Measurements from ENCODE around the gene UBL3.

UBL3 gene

DNA sequence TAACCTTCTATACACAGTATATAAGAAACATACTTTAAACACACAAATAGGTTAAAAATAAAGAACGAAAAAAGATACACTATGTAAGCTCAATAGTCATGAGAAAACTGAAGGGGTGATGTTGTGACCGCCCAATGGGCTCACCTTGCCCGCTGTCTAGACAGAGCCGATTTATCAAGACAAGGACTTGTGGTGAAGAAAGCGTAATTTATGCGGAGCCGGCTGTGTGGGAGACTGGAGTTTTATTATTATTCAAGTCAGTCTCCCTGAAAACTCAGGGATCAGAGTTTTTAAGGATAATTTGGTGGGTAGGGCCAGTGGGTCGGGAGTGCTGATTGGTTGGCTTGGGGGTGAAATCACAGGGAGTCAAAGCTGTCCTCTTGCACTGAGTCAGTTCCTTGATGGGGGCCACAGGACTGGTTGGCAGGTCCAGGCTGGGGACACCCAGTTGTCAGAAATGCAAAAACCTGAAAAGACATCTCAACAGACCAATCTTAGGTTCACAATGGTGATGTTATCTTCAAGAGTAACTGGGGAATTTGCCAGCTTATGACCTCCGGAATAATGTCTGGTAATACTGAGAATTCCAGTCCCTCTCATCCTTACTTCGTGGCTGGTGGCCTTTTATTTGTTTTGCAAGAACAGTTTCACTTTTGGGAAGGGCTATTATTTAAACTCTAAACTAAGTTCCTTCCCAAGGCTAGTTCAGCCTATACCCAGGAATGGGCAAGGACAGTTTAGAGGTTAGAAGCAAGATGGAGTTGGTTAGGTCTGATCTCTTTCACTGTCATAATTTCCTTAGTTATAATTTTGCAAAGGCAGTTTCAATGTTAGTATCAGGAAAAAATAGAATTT, 96.6 kb downstream of the UBL3 start:
- DNase-seq, result no peak

DNA sequence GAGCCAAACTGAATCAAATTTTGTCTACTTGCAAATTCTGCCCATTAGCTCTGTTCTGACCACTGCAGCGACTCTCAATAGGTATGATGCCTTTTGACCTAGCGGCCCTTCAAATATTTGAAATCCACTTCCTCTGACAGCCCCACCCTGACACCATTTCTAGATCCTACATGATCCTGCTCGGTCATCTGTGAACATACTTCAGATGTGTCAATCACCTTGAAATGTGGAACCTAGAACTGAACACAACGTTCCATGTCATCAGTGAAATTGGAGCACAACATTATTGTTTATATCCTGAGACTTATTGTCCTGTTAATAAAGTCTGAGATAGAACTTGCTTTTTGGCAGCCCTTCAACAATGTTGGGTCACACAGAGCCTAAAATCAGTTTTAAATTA, 98.2 kb downstream of the UBL3 start:
- no peak for DNase-seq

DNA sequence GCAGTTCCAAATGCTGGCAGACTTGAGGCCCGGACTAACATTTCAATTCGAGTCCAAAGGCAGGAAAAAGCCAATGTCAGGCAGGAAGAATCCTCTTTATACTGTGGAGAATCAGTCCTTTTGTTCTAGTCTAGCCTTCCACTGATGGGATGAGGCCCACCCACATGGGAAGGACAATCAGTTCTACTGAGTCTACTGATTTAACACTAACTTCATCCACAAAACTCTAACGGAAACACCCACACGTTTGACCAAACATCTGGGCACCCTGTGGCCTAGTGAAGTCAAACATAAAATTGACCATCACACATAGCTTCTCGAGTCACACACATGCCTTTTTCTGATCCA, 100.3 kb downstream of the UBL3 start:
- DNase-seq, result no peak

DNA sequence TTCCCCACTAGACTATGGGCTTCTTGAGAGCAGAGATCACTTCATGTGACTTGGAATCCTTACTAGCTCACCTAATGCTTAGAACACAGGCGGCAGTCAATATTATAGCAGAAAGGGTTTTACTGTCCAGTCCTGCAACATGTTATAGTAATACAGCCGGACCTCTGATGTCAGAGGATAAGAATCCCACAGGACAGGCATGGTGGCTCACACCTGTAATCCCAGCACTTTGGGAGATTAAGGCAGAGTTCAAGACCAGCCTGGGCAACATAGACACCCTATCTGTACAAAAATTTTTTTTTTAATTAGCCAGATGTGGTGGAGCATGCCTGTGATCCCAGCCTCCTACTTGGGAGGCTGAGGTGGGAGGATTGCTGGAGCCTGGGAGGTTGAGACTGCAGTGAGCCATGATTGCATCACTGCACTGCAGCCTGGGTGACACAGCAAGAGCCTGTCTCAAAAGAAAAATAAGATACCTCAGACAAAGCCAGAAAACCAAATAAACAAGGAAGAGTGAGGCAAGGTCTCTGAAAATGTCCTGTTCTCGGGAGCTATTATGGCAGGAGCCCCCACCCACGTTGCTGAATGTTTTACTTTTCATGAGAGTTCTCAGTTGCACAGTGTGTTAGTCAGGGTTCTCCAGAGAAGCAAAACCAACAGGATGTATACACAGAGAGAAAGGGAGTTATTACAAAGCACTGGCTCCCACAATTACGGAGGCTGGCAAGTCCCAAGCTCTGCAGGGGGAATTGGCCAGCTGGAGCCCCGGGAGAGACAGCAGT, 100.8 kb downstream of the UBL3 start:
- peak; percentile 14 for DNase-seq

DNA sequence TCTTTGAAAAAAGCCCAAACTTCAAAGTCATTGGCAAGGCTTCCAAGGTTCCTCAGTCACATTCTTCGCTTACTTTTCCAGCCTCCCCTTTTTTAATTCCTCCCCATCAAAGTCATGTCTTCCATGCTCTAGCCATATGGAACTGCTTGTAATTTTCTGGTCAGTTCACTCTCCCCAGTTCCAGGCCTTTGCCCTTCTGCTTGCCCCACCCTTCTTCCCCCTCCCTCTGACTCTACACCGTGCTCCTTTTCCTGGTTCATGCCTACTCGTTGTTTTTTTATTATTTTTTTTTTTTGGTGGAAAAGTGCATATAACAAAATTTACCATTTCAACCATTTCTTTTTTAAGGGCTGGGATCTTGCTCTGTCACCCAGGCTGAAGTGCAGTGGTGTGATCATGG, 102.3 kb downstream of the UBL3 start:
- no peak for DNase-seq

DNA sequence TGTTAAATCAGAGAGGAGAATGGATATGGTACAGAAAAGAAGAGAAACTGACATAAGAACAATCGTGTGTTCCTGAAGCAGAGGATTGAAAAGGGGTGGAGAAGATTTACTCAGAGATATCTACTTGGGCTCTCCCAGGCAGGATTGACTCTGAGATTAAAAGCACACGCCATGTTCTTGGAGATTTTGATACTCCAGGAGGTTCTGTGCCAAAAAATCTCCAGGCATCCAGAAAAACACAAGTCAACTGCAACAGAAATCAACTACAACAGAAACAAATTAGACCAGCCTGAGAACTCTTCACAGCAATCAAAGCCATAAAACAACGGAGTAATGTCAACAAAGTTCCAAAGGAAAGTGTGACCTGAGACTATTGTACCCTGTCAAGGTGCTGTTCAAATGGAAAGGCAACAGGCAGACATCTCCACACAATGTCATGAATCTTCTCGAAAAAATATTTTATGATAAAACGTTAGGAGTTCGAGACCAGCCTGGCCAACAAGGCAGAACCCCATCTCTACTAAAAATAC, 104.2 kb downstream of the UBL3 start:
- no peak for DNase-seq

DNA sequence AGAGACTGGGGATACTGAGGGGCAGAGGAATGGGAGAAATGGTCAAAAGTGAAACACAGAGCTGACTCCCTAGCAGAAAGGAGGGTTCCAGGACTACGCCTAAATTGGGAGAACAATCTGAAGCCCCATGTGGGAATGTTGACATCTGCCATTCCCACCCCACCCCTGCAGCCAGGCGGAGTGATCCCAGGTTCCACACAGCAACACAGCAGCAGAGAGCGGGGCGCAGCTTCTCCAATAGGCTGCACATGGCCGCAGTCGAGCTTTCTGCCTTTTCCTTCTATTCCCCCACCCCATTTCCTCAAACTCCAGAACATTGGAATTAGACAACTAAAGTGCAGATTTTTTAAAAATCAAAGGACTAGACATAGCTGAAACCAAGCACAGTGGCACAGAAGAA, 104.7 kb downstream of the UBL3 start:
- no peak for DNase-seq

DNA sequence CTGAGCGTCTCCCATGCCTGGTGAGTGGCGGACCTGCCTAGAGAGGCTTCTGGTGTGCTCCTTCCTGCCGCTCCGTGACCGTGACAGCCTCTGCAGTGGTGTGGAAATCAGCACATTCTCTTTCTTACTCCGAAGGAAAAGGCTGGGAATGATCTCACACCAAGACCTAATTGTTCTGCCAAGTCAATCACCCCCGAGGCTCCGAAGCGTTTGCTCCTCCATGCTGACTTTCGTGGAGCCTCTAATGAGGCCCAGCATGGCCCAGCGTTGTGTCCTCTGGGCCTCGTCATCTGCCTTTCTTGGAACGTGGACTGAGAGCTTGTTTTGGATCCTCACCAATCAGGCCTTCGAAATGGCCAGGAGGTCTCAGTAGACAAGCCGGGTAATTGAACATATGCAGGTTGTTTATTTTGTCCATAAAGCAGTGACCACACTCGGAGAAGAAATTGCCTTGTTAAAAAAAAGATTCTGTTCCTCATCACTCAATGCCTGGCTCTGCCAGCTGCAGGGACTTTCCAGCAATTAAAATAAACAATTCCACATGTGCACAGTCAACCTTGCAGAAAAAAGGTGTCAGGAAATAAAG, 107.1 kb downstream of the UBL3 start:
- DNase-seq, result peak; percentile 69

DNA sequence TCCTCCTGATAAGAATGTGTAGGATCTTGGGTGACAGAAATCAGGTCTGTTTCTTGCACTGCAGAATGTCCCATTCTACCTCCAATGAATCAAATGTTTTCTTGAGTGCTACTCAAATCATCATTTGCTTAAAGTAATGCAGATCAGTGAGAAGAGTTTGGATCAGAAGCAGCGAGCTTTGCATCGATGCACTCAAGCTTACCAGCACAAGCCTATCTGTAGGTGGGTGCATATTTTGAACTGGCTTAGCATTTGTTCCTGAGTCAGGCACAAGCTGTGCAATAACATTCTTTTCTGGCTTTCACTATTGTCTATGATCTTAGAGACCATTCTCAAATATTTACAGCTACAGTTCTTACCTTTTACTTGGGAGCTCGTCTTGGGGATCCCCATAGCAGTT, 109.5 kb downstream of the UBL3 start:
- no peak for DNase-seq

DNA sequence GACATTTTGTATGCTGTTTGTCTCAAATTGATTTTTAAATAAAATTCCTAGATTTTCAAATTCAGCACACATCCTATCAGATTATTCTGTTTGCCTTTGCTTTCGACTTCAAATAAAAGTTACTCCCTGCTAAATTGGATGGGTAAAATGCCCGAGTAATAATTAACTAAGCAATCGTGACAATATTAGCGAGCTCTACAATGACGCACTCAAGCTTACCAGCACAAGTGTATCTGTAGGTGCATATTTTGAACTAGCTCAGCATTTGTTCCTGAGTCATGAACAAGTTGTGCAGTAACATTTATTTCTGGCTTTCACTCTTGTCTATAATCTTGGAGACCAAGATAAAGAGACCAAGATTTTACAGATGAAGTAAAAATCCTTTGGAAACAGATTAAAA, 113.4 kb downstream of the UBL3 start:
- DNase-seq, result no peak

DNA sequence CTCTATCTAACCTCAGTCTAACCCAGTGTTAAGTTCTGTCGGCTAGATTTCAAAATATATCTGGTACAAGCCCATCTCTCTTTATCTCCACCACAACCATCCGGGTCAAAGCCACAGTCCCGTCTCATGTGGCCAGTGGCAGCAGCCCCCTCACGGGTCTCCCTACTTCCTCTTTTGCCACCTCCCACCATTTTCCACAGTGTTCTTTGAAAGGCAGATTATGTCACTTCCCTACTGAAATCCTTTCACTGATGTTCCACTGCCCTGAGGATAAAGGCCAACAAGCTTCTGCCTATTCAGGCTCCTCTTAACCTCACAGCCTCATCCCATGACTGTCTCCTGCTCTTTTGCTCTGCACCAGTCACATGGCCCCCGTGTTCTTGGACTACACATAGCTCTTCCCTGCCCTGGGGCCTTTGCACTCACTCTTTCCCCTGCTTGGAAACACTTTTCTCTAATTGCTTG, 117.2 kb downstream of the UBL3 start:
- DNase-seq, result no peak

DNA sequence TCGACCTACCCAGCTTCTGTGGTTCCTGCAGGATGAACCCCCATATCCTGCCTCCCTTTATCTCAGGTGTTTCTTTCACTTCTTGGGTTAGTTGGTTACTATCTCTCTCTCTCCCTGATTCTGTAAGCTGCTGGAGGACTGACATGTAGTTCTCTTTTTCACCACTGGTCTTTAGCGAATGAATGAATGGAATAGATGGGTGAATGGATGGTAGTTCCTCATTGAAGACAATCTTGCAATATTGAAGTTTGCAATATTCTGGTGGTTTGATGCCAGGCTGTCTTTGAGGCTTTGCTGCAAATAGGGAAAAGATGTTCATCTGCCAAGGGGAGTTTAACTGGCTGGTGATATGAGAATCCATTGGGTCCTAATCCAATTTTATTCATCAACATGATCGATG, 120.2 kb downstream of the UBL3 start:
- no peak for DNase-seq

DNA sequence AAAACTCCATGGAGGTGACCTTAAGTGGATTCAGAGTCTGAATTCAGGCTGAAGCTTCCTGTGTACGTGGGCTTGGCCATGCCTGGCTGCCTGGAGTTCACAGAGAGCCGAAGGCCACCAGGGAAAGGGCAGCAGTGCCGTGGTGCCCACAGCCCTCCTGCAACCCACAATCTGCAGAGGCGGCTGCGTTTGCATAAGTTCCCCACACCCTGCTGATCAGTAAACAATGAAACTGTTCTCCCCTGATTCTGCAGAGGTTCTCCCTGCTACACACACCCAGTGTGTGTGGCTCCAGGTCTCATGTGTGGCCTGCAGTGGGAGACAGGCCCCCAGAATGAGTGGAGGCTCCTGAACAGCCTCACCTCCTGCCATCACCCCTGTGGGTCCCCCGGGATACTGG, 128.0 kb downstream of the UBL3 start:
- DNase-seq, result no peak

DNA sequence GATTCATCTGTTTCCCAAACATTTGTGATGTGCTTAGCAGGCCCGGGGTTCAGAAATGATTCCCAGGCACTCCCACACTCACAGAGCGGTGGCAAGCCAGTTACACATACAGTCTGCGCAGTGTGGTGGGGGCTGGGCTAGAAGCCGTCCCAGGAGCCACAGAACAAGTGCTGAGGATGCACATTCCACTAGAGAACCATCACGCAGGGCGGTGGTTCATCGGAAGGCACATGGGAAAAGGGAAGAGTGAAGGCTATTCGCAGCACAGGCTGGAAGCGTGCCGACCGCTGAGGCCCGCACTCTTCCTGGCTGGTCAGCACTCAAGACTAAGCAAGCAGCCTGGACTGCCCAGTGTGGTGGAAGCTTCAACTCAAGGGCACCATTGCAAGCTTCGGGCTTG, 128.7 kb downstream of the UBL3 start:
- no peak for DNase-seq

DNA sequence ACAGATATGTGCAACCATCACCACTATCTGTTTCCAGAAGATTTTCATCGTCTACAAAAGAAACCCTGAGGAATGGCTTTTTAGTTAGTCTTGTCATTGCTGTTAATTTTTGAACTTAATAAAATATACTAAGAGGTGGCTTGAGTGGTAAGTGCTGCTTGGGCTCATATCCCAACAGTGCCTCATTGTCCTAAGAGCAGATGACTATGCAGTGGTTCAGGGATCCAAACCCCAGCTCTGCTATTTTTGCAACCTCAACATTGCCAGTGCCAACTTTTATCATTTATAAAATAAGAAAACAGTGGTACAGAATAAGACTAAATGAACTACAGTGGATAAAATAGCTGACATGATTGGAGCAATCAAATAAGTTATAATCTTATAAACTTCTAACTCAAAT, 131.7 kb downstream of the UBL3 start:
- no peak for DNase-seq

DNA sequence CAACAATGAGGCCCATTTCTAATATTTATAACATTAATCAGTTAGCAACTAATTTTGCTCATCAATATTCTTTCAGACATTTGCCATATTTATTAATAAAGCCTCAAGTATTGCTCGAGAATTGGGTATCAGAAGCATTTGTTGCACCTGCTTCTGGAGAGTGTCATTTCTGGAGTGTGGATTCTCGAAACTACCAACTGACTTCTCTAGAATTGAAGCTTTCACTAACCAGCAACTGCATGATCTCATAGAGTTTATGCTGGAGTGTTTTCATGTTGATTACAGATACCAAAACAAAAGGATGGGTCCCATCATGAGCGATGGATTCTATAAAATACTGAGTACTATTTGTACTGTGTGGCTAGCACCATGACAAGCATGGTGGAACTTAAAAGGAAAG, 133.9 kb downstream of the UBL3 start:
- no peak for DNase-seq
